ENCODE results near the gene APC2.

Gene APC2

GRCh38 chr19:1482361-1483130 lies 32.6 kb downstream of the APC2 start:
- no peak for DNase-seq (ENCODE audit: low read depth)

- no peak for DNase-seq (ENCODE audit: low read depth)
Measured at GRCh38 chr19:1483131-1483978, 33.4 kb downstream of the APC2 start.

- DNase-seq (ENCODE audit: low read depth) = no peak
Measured at GRCh38 chr19:1483979-1484428, 34.1 kb downstream of the APC2 start.

- DNase-seq (ENCODE audit: low read depth) = no peak
Measured at GRCh38 chr19:1486720-1487575, 37.0 kb downstream of the APC2 start.

GRCh38 chr19:1487576-1488281 lies 37.8 kb downstream of the APC2 start:
- no peak for DNase-seq (ENCODE audit: low read depth)

- DNase-seq (ENCODE audit: low read depth) = no peak
Measured at GRCh38 chr19:1488282-1488601, 38.3 kb downstream of the APC2 start.

- no peak for DNase-seq (ENCODE audit: low read depth)
Measured at GRCh38 chr19:1489463-1490310, 39.8 kb downstream of the APC2 start.

GRCh38 chr19:1490311-1491113 lies 40.6 kb downstream of the APC2 start, which contains the start of gene PCSK4:
TSS of gene PCSK4 (minus strand) at chr19:1490350. CDS start at chr19:1490346, 4 bp downstream.
- peak; percentile 99 for DNase-seq (ENCODE audit: low read depth)

GRCh38 chr19:1491114-1491848 lies 41.4 kb downstream of the APC2 start, which contains the start of gene REEP6:
TSS of gene REEP6 (plus strand) at chr19:1491181. CDS start at chr19:1491270, 89 bp downstream.
- no peak for DNase-seq (ENCODE audit: low read depth)

- DNase-seq (ENCODE audit: low read depth) = no peak
Measured at GRCh38 chr19:1491849-1492170, 41.9 kb downstream of the APC2 start.

GRCh38 chr19:1492474-1493006 lies 42.6 kb downstream of the APC2 start:
- no peak for DNase-seq (ENCODE audit: low read depth)

- no peak for DNase-seq (ENCODE audit: low read depth)
Measured at GRCh38 chr19:1494115-1494815, 44.3 kb downstream of the APC2 start.

- no peak for DNase-seq (ENCODE audit: low read depth)
Measured at GRCh38 chr19:1495051-1495798, 45.3 kb downstream of the APC2 start.

- DNase-seq (ENCODE audit: low read depth) = no peak
Measured at GRCh38 chr19:1495799-1496713, 46.1 kb downstream of the APC2 start.

GRCh38 chr19:1496714-1497577 lies 47.0 kb downstream of the APC2 start:
- no peak for DNase-seq (ENCODE audit: low read depth)
